GM12891 (cell line): Measurements from ENCODE around the gene ASTN2.

Experiments
- PAX5 ChIP-seq: IDR thresholded peaks from 2 replicates; pipeline ENCODE4 v1.6.1; 2011; ENCODE audit warnings: low read length, moderate library complexity, mild to moderate bottlenecking; ENCODE audit not compliant: insufficient read depth, severe bottlenecking
- POLR2A ChIP-seq: IDR thresholded peaks from 2 replicates; pipeline ENCODE4 v1.6.1; 2011; ENCODE audit warnings: low read depth, low read length, control low read depth
- POLR2AphosphoS5 ChIP-seq: IDR thresholded peaks from 2 replicates; pipeline ENCODE4 v1.6.1; 2011; ENCODE audit warnings: low read depth, low read length, control low read depth
- POU2F2 ChIP-seq: IDR thresholded peaks from 2 replicates; pipeline ENCODE4 v1.6.1; 2011; ENCODE audit warnings: low read depth, mild to moderate bottlenecking, control low read depth, low read length, moderate library complexity
- SPI1 ChIP-seq: IDR thresholded peaks from 2 replicates; pipeline ENCODE4 v1.6.1; 2011; ENCODE audit warnings: low read depth, low read length, control low read depth
- TAF1 ChIP-seq: IDR thresholded peaks from 2 replicates; pipeline ENCODE4 v1.6.1; 2011; ENCODE audit warnings: low read depth, low read length, control low read depth

GRCh38 chr9:117340422-117340821, 74.4 kb downstream of the ASTN2 start:
- no peak for TF ChIP-seq POLR2A
- no peak for TF ChIP-seq SPI1
- no peak for TF ChIP-seq POLR2AphosphoS5
- no peak for TF ChIP-seq POU2F2
- no peak for TF ChIP-seq TAF1
- no peak for TF ChIP-seq PAX5
